CD4-positive, alpha-beta T cell treated with Interleukin-15 for 1 hour (primary cell): Measurements from ENCODE around the gene E2F6.

ENCODE experiments used
- DNase-seq: peaks from one replicate; pipeline ENCODE4 v3.0.0-alpha.2; 2020

The E2F6 gene

DNA sequence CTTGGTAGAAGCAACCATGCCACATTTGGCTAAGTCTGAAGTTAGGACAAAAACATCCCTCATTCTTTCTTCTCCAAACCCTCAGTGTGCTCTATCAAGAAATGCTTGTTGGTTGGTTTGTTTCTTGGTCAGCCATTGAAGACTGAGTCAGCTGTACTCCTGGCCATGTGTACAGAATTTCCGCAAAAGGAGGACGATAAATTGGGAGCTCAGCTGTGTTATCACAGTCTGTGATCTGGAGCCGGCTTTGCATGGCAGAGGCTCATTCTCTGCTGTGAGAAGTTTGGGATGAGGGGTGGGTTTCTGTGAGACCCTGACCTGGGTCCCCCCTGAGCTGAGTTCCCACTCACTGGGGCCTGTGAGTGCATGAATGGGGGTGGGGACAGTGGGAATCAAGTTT is 26.3 kb upstream of the E2F6 start:
- DNase-seq = no peak

DNA sequence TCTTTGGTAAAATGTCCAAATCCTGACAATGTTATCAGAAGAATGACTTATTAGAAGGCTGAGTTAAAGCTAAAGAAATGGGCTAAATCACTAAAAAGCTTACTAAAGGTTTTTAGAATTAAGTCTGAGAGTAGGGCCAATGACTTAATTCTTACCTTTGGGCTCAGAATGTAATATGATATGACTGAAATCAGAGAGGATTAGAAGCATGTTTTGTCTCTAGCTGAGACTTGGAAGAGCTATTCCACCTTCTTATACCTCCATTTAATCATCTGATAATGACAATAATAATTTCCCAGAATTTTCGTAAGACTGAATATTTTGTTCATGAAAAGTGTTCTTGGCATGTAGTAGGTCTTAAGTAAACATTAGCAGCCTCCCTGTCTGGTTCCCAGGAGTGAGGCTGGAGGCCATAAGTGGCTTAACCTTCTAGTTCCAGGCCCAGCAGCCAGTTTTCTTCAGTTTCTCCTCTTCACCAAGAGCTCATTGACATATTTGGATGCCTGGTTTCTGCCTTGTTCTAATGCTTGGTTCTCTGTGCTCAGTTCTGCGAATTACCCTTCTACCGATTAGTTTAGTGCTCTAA is 25.5 kb upstream of the E2F6 start:
- DNase-seq = no peak

- DNase-seq = no peak
These were observed 24.2 kb upstream of the E2F6 start for GRCh38 chr2:11490194-11490593.

- DNase-seq = no peak
These were observed 22.8 kb upstream of the E2F6 start for GRCh38 chr2:11488809-11489208.

DNA sequence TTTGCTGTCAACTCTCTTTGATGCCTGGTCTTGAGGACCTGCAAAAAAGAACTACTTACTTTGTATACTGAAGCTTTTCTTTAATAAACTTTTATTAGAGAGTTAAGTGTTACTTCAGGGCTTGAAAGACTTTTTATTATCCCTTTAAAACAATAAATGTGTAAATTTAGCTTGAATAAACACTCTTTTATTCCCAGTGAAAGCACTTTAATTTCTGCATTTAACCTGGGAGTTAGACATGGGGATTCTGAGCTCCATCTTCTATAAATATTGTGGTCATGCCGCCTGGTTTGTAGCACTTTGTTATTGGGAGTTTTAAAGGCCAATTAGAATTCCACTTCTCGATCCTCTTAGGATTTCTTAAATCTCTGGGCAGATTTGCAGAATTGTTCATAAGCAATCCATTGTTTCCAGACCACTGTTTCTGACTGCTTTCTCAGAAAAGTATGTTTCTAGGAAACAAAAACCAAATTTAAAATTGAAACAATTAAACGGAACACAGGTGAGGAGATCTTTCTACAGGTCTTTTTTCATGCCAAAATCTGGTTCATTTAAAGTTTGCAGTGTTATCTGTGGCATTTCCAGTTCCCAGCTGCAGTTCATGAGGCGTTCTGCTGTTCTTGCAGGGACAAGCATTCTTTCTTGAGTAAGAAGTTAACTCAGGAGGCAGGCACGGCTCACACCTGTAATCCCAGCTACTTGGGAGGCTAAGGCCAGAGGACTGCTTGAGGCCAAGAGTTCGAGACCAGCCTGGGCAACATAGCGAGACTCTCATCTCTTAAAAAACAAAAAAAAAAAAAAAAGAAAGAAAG is 18.1 kb upstream of the E2F6 start:
- DNase-seq = no peak

GRCh38 chr2:11482473-11483035 is 16.6 kb upstream of the E2F6 start:
- no peak for DNase-seq

DNA sequence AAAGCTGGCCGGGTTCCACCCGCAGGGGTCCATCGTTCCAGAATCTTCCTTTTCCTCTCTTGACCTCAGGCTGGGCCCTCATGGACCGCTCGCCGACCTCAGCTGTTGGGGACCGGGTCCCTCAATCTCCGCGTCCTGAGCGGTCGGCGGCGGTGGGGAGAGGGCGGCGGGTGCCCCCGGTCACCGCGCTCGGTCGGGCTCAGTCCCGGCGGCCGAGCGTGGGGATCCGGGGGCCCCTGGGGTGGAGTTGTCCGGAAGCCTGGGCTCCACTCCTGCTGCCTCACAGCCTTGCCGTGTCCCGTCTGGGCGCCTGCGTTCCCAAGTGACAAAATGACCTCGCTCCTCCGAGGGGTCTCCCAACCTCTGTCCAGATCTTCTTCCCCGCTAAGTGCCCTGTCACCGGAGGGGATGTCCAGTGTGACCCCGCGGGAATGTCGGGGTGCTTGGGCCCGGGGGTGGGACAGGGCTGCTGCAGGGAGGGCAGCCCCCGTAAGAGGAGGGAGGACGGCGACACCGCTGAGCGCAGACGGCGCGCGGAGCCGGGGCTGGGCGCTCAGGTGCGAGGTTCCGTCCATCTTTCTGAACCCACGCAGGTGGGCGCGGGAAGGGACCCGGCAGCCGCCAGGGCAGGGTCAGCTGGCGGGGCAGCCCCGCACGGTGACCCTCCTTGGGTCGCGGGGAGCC is 16.0 kb upstream of the E2F6 start:
- no peak for DNase-seq

DNA sequence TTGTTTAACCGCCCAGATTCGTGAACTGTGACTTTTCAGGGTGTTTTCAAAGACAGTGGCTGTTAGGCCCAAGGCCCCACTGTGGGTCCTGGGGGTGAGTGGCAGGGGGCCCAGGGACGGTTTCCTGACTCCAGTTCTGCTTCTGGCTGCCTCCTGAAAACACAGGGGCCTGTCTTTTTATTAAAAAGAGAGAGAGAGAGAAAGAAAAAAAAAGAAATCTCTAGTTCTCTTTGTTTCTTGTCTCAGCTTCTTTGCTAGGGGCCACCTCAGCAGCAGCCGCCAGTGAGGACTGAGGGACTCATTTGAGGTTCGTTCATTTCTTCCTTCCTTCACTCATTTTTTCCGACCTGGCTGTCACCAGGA is 15.4 kb upstream of the E2F6 start:
- DNase-seq = no peak

DNA sequence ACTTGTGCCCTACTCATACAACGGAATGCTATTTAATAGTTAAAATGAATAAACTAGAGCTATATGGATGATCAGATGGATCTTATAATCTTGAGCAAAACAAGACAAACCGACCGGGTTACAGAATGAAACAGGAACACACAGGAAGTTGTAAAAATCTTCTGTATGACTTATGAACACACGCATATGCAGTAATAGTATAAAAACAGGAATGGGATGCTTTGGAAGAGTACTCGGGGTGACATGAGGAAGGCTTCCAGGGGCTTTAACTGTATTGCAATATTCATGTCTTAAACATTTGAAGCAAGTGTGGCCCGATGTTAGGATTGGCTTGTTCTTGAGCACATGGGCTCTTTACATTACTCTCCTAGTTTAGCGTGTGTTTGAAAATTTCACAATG is 14.9 kb upstream of the E2F6 start:
- DNase-seq = no peak

DNA sequence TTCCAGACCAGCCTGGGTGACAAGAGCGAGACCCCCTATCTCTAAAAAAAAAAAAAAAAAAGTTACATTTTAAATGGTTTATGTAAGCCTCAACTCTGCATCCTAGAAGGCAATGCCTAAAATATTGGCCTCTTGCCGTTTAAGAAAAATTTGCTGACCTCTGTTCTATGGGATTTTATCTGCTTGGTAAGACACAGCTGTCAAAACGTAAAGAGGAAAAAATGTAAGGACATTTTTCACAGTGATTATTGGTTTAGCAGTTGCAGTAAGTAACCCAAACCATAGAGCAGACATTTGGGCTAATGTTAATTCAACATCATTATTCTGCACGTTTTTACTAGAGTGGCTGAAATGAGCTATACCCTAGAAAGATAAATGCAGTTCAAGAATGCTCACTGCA is 14.4 kb upstream of the E2F6 start:
- DNase-seq = no peak

GRCh38 chr2:11478899-11479605 is 13.1 kb upstream of the E2F6 start:
- DNase-seq = no peak

GRCh38 chr2:11477994-11478393 is 12.0 kb upstream of the E2F6 start:
- DNase-seq = peak; percentile 68

DNA sequence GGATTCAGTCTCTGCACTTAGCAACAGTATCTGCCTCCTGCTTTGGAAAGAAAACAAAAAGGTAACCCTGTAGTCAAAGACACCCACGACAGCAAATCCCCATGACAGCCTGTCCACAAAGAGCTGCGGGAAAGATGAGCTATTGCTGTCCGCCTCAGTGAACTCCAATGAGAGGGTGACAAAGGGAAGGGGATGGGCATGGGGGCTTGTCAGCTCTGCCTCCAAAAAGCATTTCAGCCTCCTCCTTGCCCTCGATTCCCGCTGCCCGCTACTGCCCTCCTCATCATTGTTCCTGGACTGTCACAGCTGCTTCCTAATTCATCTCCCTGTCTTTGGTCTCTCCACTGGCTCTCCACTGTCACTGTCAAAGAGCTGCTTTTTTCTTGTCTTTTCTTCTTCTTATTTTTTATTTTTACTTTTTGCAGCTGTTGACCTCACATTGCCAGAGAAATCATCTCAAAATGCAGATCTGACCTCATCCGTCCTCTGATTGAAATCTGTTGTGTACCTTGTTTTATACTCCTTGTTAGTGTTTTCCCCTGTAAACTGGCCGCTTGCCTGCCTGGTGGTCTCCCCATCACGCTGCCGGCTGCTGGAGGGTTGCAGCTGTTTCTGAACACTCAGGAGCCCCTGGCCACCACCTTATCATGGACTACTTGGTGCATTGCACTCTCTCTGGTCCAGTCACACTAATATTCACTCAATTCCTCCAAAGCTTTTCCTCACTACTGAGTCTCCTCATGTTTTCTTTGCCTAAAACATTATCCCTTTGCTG is 7.9 kb upstream of the E2F6 start:
- no peak for DNase-seq

DNA sequence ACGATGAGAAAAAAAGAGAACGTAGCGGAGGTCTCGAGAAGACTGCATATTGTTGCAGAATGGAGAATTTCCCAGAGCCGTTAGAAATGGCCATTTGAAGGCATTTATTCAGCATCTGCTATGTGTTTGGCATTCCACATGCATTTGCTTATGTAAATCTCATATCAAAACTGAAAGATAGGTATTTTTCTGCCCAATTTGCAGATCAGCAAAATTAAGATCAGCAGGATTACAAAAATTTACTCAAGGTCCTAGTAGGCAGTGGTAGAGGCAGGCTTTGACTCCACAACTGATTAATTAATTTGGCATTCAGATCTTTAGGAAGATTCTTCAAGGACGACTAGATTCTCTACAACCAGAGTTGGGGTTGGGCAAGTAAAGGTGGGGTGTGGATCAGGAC is 1.8 kb upstream of the E2F6 start:
- DNase-seq = no peak

DNA sequence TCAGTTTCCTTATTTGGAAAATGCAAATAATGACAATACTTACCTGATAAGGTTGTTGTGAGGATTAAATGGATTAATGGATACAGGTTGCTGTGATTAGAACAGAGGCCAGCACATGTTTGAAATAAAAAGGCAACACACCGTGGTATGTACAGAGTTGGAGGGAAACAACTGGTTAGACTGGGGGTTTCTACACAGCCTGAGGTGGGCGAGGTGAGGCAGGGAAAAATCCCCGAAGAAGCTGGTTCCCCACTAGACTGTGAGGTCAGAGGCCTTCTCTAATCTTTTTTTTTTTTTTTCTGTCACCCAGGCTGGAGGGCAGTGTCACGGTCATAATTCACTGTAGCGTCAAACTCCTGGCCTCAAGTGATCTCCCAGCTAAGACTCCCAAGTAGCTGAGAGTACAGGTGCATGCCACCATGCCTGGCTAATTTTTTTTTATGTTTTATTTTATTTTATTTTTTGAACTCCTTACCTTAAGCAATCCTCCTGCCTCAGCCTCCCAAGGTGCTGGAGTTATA is 1.2 kb upstream of the E2F6 start:
- no peak for DNase-seq

- DNase-seq = no peak
These were observed 557 bp upstream of the E2F6 start for GRCh38 chr2:11466307-11467128.

DNA sequence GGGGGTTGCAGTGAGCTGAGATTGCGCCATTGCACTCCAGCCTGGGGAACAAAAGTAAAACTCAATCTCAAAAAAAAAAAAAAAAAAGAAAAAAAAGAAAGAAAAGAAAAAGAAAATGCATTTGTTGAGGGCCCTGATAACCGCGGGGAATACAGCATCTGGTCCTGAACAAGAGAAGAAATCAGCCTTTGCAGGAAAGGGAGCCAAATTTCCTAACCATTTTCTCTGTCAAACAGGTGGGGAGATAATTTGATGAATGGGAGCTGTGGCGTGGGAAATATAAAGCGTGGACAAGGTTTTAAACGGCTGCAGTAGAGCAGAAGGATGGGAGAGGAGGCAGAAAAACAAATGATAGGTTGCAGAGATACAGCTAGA is 864 bp downstream of the E2F6 start:
- no peak for DNase-seq

DNA sequence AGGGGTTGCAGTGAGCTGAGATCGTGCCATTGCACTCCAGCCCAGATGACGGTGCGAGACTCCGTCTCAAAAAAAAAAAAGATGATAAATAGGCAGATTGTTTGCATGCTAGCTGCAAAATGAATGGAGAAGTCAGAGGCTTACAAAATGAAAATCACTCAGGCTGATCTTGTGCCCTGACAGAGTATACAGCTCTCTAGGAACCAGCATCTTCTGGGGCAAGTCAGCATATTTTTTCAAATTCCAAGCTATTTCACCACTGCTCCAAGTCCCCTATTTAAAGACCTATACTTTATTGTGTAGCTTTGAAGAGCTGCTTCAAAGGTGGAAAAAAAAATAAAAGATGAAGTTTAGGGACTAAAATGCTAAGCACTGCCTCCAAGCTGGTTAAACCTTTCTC is 6.1 kb downstream of the E2F6 start:
- DNase-seq = no peak

DNA sequence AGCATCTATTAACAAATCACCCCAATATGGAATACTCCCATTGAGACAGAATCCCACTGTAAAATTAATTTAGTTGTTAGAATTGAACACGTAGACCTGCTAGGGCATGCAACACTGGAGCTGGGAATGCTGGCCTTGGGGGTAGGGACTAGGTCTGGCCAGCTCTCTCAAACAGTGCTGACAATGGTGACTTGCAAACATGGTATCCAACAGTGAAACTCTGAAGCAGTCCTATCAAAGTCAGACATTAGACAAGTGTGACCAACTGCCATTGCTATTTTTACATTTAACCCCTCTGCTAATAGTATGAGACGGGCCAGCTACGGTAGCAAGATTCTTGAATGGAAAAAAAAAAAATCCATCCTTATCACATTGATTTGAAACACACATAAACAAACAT is 7.2 kb downstream of the E2F6 start:
- DNase-seq = no peak

- no peak for DNase-seq
These were observed 8.0 kb downstream of the E2F6 start for GRCh38 chr2:11457935-11458334.

- DNase-seq = no peak
These were observed 9.7 kb downstream of the E2F6 start for GRCh38 chr2:11456251-11456650.

DNA sequence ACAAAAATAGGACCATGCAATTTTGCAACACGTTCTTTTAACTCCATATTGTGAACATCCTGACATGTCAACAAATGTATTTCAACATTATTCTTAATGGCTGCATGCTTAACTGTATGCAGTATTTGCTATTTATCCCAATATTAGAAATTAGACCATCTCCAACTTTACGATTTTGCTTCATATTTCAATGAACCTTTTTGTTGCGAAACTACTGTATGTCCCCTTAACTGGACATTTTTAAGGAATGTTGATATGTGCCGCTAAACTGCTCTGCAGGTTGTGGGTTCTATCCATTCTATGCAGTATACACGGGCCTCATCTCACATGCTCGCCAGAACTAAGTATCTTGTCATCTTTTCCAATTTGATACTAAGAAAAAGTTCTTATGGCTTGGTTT is 11.1 kb downstream of the E2F6 start:
- no peak for DNase-seq
